GM21367 (cell line): Measurements from ENCODE around the gene DDX3X.
"Not testable (repeated sequence)": the region's sequence is repeated elsewhere in the genome, so short reads cannot be mapped to it uniquely, and the experiment has no call there.

Experiments used
- ATAC-seq: cut with Tn5 transposase; IDR thresholded peaks from one replicate; pipeline ENCODE4 v1.9.1; 2021; ENCODE audit not compliant: unreplicated experiment

The DDX3X gene

GRCh38 chrX:41411222-41411621 lies 77.3 kb downstream of the DDX3X start:
- not testable (repeated sequence) for ATAC-seq

- ATAC-seq = no peak
Measured at GRCh38 chrX:41412261-41413081, 78.5 kb downstream of the DDX3X start.
